Esophagus squamous epithelium (tissue), 4 donors: Measurements from ENCODE around the gene DDX51.

Source experiments
- POLR2A ChIP-seq, 4 donors: fragments of 450-650 bp; IDR thresholded peaks; one replicate each; pipeline ENCODE4 v1.6.1; 2017; ENCODE audit warnings: antibody characterized with exemption in 4 of 4, mild to moderate bottlenecking in 4 of 4, moderate library complexity in 3 of 4
- TF ChIP-seq, protein P1 (sequence below), 6 experiments: fragments of 450-650 bp in 4 of 6; fragments of 200-600 bp in 2 of 6; sonication (generic) in 2 of 6; IDR thresholded peaks; one replicate each; pipeline ENCODE4 v1.5.1; 2016 to 2019; ENCODE audit warnings: antibody characterized with exemption in 6 of 6, mild to moderate bottlenecking in 4 of 6, moderate library complexity in 4 of 6

DNA sequence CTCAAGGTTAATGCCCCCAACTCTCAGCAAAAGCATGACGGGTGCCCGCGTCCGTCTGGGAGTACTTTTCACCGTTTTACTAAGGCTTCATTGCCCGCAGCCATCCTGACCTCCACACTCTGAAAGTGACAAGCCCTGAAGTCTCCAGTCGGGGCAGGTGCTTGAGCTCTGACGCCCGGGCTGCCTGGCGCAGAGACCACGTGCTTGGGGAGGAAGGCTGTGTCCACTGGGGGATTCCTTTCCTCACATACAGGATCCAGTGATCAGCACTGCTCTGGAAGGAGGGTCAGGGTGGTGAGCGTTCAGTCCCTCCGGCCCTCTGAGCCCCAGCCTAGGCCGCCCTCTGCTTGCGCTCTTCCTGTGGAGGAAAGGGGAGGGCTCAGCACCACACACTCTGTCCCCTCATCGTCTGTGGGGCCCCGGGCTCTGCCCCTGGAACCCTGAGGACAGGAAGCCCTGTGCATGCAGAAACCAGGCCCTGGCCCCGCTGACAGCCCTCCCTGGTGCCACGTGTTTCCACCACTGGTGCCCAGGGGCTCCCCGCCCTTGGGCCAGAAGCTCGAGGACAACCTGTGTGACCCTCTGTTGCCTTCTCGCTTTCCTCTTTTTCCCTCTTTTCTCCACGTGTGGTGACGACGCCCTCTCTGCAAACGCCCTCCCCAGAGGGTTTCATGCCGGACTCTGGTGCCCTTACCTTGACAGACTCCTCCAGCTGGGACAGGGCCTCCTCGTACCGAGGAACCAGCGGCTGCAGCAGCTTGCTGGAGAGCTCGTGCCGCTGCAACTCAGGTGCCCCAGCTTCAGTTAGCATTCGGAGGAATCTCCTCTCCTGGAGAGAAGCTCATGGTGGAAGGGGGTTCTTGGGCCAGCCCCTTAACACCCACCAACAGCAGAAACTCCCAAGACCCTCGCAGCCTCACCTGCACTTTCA lies 4.9 kb downstream of the DDX51 start:
- TF ChIP-seq, protein P1, sequence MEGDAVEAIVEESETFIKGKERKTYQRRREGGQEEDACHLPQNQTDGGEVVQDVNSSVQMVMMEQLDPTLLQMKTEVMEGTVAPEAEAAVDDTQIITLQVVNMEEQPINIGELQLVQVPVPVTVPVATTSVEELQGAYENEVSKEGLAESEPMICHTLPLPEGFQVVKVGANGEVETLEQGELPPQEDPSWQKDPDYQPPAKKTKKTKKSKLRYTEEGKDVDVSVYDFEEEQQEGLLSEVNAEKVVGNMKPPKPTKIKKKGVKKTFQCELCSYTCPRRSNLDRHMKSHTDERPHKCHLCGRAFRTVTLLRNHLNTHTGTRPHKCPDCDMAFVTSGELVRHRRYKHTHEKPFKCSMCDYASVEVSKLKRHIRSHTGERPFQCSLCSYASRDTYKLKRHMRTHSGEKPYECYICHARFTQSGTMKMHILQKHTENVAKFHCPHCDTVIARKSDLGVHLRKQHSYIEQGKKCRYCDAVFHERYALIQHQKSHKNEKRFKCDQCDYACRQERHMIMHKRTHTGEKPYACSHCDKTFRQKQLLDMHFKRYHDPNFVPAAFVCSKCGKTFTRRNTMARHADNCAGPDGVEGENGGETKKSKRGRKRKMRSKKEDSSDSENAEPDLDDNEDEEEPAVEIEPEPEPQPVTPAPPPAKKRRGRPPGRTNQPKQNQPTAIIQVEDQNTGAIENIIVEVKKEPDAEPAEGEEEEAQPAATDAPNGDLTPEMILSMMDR (IDR thresholded peaks at IDR 0.05) = no peak
- no peak for TF ChIP-seq POLR2A (IDR thresholded peaks at IDR 0.05)
